ENCODE results near the gene CASP4.
A peak's percentile ranks its signal among the peaks of the same experiment; 100 is the strongest.
"Not testable (repeated sequence)": the region's sequence is repeated elsewhere in the genome, so short reads cannot be mapped to it uniquely, and the experiment has no call there.

CASP4 gene

DNA sequence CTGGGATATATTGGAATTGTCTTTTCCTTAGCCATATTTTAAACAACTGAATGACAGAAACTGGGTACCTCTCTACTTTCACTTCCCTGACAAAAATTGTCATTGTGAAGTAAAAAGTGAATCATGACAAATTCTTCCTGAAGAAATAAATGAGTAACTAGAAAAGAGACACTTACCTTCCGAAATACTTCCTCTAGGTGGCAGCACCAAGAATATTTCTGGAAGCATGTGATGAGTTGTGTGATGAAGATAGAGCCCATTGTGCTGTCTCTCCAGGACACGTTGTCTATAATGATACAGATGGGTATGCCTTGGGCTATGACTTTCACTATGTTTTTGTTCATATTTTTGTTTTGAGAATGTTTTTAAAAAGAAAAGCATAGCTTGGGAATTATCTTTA lies 21.5 kb downstream of the CASP4 start:
- peak; percentile 9 for DNase-seq

DNA sequence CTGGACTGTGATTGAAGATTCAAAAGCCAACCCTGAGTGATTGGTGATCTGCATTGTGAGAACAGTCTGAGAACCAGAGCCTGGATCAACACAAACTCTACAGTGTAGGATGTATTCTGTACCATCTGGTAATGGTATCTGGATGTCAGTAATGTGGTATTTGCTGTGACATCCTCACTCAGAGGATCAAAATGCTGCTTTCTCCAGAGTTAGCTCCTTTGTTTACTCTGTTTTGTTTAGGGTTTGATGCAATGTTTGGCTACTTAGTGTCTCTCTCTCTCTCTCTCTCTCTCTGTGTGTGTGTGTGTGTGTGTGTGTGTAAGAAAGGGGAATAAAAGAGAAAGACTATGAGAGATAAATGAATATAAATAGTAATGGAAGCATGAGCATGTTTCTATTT lies 24.3 kb downstream of the CASP4 start:
- no peak for DNase-seq

DNA sequence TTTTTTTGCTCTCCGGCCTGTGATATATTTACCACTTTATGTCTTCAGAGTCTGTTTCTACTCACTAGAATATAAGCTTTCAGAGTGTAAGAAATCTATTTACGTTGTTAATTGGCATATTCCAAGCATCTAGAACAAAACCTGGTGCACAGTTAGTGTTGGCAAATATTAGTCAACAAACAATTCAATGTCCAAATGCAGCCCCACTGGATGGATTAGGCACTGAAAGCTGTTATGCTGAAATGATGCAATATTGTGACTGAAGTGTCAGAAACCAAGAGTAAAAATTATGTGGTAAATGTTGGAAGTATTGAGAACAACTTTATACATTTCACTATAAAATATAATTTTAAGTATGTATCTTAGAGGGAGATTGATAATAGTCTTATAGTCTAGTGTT lies 24.8 kb downstream of the CASP4 start:
- DNase-seq, result no peak

DNA sequence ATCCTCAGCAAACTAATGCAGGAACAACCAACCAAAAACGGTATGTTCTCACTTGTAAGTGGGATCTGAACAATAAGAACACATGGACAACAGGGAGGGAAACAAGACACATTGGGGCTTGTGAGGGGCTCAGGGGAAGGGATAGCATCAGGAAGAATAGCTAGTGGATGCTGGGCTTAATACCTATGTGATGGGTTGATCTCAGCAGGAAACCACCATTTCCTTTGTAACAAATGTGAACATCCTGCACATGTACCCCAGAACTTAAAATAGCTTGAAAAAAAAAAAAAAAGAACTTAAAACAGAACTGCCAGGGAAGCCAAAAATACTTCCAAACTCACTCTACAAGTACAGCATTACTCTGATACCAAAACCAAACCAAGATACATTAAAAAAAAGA lies 33.8 kb downstream of the CASP4 start:
- no peak for DNase-seq

DNA sequence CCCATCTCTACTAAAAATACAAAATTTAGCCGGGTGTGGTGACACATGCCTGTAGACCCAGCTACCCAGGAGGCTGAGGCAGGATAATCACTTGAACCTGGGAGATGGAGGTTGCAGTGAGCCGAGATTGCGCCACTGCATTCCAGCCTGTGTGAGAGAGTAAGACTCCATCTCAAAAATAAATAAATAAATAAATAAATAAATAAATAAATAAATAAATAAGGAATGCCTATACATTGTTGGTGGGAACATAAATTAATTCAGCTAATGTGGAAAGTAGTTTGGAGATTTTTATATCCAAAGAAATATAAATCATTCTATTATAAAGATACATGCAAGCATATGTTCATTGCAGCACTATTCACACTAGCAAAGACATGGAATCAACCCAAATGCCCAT lies 34.3 kb downstream of the CASP4 start:
- DNase-seq, result not testable (repeated sequence)

DNA sequence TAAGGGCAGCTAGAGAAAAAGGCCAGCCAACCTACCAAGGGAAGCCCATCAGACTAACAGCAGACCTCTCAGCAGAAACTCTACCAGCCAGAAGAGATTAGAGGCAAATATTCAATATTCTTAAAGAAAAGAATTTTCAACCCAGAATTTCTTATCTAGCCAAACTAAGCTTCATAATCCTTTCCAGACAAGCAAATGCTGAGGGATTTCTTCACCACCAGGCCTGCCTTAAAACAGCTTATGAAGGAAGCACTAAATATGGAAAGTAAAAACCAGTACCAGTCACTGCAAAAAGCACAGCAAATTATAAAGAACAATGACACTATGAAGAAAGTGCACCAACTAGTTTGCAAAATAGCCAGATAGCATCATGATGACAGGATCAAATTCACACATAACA lies 39.6 kb downstream of the CASP4 start:
- DNase-seq, result no peak

DNA sequence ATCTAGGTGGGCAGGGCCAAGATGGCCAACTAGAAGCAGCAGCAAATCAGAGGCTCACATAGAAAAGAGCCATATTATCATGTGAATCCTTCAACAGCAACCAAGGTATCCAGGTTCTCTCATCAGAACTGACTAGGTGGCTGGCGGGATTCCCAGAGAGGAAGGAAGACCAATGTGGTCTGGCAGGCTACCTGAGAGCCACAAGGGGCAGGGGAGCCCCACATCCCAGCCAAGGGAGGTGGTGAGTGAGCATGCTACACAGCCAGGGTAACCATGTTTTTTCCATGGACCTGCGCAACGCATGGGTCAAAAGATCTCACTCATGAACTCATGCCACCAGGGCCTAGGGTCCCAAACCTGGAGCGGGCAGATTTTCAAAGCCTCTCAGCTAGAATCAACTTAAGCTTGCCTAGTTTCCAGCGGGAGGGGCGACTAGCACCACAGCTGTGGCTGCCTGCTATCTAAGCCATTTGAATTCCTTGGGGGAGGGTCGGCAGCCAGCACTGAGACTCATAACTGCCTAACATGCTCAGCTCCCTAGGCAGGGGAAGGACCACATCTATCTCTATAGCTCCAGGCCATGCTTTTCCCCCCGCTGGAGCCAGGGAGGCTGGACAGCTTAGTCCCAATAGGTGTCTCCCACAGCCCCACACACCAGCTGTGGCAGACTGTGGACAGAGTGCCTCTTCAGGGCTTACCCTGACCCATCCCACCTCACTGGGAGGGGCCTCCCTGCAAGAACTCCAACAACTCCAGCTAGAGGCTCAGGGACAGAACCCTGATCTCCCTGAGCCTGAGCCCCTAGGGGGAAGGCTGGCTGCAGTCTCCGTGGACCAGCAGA lies 41.4 kb downstream of the CASP4 start:
- no peak for DNase-seq

DNA sequence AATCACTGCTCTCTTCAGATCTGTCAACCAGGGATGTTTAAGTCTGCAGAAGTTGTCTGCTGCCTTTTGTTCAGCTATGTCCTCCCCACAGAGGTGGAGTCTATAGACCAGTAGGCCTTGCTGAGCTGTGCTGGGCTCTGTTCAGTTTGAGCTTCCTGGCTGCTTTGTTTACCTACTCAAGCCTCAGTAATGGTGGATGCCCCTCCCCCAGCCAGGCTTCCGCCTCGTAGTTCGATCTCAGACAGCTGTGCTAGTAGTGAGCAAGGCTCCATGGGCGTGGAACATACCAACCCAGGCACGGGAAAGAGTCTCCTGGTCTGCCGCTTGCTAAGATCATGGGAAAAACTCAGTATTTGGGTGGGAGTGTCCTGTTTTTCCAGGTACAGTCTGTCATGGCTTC lies 42.5 kb downstream of the CASP4 start:
- DNase-seq, result no peak

DNA sequence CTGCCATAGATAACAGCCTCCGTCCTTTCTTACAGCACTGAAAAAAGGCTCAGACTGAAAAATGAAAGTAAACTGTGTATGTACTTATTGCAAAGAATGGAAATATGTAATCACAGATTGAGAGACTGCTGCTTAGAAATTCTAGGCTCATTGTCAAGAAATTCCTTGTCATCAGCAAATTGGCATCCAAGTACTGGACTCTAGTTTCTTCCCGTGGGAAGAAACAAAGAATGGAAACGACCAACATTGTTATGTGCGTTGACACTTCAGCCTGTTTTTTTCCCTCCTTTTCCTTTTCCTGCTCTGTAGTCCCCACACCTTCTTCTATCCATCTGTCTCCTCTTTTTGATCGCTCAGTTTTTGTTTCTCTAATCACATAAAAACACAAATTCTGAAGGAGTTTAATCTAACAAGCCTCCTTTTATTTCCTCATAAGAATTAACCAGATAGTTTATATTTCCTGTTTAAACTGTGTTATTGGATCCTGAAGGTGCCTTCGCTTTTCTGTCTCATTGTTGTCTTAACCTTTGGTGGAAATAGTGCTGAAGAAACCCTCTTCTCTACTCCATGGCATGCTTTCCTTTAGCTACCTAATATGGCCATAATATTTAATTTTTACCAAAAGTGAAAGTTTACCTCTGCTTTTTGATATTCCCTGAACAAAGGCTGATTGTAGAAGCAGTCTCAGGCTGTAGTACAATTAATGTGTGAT lies 50.1 kb downstream of the CASP4 start:
- no peak for DNase-seq

DNA sequence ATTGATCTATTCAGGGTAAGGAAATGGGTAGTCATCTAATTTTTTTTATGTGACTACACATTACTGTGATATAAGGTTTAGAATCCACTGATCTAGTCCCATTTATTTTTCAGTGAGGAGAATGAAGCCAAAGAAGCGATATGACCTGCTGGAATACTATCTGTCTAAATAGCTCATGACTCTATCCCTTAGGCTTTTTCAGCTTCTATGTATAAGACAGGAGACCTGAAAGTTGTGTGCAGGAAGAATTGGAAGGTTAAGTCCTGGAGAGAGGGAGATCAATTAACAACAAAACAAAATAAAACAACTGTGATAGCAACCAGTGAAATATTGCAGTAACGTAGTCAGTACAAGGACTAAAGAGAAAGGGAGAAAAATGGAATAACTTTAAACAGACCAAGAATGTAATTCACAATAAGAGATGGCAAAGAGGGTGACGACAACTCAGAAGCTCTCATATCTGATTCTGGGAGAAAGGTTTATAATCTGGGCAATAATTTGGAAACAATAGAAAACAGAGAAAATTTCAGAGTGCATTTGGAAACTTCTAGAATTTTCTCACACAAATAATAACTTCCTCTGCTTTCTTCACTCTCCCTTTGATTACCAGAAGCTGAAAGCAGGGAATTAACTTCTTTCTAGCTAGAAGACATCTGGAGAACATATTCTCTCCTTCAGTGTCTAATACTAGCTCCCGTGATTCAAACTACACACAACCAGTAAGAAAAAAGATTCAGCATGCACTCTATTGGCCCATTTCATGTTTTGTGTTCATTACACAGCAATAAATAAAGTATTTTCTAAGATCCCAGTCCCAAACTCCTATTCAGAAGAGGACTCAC lies 50.9 kb downstream of the CASP4 start:
- no peak for DNase-seq

DNA sequence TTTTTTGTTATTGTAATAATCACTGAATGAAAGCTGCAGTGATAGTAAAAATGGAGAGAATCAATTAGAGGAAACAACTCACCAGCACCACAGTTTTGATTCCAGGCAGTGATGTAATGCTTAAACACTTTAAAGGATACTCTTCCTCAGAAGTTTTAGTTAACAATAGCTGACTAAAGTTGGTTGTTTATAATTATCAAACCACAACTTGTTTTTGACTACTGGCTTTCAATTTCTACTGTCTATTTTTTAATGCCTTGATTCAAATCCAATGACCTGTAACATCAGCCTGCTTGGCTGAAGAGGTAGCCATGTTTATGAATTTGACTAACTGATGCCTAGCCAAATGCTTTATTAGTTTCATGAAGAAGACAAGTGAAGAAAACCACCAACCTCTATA lies 51.9 kb downstream of the CASP4 start:
- no peak for DNase-seq

DNA sequence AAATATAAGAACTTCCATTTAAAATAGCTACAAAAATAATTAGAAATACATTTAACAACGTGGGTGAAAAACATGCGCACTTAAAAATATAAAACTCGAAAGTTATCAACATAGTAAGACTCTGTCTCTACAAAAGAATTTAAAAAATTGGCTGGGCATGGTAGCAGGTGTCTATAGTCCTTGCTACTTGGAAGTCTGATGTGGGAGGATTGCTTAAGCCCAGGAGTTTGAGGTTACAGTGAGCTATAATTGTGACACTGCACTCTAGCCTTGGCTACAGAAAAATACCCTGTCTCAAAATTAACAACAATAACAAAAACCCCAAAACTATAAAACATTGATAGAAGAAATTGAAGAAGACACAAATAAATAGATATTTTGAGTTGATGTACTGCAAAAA lies 56.3 kb downstream of the CASP4 start:
- no peak for DNase-seq

DNA sequence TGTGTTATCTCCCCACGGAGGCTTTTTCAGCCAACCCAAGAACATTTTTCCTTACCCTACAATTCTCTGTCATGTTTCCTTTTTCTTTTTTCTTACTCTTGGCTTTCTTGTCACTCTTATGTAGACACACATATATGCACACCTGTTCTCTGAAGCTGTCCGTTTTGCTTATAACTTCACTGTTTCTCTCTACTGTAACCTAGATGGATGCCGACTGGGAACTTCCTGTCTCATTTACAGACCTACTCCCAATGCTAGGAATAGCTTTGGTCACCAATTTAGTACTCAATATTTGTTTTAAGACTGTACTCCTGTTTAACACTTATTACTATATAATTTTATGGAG lies 60.2 kb downstream of the CASP4 start:
- DNase-seq, result no peak

DNA sequence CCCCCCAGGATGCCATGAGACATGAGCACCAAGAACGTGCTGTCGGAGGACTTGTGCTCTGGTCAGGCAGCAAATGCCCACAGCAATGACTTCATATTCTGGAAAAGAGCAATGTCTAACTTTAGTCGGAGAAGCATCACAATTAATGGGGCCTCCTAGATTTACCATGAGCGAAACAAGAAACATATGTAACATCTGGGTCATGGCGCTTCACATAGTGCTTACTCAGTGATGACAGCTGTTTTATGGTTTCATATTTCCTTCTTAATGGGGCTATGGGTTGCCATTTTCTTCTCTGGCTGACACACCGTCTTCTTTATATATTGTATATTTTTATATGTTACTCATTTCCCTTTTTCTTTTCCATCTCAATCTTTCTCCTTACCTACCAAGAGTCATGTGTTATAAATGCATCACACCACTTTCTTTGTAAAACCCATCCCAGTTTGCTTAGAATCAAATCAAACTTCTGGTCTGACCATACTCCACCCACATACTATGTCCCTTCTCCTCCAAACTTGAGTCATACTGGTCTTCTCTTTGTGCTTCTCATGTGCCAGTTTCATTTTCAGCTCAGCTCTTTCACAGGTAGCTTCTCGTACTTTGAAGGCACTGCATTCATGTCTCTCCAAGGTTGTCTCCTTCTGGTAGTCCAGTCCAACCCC lies 60.7 kb downstream of the CASP4 start:
- no peak for DNase-seq

DNA sequence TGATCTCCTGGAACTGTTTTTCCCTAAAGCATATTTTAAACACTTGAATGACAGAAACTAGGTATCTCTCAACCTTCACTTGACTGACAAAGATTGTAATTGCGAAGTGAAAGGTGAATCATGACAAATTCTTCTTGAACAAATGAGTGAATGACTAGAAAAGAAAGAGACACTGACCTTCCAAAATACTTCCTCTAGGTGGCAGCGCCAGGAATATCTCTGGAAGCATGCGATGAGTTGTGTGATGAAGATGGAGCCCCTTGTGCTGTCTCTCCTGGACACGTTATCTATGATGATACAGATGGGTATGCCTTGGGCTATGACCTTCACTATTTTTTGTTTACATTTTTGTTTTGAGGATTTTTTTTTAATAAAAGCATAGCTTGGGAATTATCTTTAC lies 63.1 kb downstream of the CASP4 start:
- no peak for DNase-seq

DNA sequence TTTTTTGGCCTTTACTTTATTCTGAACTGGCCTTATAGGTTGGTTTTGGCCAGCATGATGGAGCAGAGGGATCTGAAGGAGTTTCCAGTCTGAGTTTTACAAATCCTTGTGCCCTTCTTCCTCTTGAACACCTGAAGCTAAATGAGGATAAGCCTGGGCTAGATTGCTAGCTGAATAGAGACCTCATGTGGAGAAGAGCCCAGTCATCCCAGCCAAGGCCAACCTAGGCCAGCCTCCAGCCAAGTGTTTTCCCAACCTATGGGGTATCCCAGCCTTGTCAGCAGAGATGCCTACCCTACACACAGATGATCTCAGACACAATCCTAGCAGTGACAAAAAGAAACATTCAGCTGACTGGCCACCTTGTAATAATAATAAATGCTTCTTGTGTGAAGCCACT lies 69.1 kb downstream of the CASP4 start:
- no peak for DNase-seq

DNA sequence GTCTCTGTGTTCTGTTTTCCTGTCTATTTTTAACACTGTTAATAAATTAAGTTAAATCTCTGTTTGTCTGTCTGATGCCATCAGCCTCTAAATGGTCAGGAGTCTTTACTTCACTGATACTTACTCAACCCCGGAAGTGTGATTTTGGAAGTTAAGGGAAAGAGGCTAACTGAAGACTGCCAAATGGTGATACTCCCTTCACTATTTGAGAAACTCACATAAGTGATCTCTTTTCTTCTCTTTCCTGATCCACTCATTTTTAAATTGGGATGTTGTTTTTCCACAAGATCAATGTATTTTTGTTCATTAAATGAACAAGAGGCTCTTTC lies 69.7 kb downstream of the CASP4 start:
- no peak for DNase-seq

DNA sequence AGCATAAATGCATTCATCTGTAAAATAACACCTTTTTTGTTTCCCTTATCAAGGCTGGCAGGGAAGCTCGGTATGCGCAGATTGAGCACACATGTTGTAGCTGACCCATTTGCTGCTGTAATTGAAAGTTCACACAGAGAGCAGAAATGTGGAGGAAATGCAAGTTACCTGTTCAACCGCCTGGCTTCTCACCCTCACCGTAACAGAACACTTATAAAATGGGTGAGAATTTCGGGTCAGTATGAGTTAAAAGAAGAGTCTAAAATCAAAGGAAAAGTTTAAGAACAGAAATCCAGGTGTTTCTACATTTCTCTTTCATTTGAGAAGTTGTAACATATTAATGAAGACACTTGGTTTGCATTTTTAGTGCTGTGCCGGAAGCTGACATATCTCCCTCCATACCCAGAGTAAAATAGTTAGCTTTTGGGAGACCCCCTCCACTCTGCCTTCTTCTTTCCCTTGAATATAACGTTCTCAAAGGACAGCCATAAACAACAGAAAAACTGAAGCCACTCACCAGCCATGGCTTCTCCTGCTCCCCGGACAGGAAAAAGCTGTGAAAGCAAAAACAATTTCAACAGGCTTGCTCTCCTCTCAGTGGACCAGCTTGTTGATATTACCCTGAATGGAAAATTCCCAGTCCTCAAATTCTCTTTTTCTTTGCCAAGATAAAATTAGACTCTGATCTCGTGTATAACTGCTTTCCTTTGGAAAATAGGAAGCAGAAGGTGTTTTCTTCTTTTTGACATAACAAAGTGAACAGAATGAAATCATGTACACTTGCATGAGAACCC lies 70.3 kb downstream of the CASP4 start, which contains the start of gene CASP12:
Gene CASP12, minus strand, starts transcription at position 570 of the 794 bp plus-strand sequence.
- DNase-seq, result no peak

DNA sequence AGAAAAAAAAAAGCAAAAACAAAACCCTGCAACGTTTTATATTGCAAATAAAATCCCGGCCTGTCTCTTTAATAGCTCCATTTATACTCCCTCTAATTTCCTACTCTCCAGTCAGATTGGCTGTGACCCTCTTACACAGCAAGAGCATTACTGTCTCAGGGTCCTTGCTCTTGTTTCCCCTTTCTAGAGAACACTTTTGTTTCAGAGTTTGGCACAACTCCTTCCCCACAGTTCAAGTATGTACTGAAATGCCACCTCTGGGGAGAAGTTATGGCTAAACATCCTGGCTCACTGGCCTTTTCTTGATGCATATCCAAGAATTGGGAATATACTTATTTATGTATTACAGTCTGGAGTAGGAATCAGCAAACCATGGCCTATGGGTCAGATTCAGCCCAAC lies 72.7 kb downstream of the CASP4 start:
- DNase-seq, result no peak

DNA sequence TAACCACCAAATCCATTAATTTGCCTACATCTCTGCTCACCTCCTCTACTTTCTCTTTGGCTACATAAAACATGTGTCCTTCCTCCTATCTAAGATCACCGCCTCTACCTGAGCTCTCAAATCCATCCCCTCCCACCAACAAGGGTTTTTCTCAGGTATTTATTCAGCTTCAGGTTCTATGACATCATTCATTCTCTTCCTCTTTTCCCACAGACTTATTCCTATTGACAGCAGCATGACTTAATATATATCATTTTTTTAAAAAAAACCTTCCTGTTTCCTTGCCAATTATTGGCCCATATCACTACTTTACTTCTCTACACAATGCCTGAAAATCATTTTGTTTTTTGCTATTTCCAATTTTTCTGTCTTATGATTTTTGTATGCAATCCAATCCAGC lies 74.5 kb downstream of the CASP4 start:
- no peak for DNase-seq
